ENCODE data around the gene ANKUB1. TPM values are rescaled to one million over a fixed set of nuclear protein-coding genes. Genes with fewer than 3 reads are reported as not detected.

Gene ANKUB1
- total and polyA plus RNA-seq, 9 of the 15 experiments (the other 6 are each of a cell fraction or from before 2014, with no cell fraction given), result not detected

DNA sequence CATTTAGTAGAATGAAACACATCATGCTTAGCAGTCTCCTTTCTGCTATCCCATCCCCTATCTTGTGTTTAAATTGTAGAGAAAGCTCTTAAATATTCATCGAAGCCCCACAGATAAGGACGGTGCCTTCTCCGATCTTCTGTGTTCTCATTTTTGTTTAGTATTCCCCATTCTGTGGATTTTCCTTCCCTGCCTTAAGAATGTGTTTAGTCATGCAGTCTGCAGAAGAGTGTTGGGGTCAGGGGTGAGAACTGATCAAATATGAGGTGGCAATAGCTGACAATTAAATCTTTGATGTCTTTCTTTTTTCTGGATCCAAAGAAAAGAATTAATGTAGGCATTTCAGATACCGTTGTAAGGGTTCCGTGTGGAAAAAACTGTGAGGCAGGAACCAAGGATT is 9.3 kb upstream of the ANKUB1 start (continued):
- TF ChIP-seq, protein P1, sequence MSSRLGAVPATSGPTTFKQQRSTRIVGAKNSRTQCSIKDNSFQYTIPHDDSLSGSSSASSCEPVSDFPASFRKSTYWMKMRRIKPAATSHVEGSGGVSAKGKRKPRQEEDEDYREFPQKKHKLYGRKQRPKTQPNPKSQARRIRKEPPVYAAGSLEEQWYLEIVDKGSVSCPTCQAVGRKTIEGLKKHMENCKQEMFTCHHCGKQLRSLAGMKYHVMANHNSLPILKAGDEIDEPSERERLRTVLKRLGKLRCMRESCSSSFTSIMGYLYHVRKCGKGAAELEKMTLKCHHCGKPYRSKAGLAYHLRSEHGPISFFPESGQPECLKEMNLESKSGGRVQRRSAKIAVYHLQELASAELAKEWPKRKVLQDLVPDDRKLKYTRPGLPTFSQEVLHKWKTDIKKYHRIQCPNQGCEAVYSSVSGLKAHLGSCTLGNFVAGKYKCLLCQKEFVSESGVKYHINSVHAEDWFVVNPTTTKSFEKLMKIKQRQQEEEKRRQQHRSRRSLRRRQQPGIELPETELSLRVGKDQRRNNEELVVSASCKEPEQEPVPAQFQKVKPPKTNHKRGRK (tag; IDR thresholded peaks at IDR 0.05), result no peak
- no peak for TF ChIP-seq PHF8 (IDR thresholded peaks at IDR 0.05; ENCODE audit: borderline replicate concordance, low read length)
- no peak for TF ChIP-seq GATAD2B (IDR thresholded peaks at IDR 0.05; ENCODE audit: borderline replicate concordance)
- no peak for TF ChIP-seq ZNF644 (tag; IDR thresholded peaks at IDR 0.05; ENCODE audit: low read depth)
- TF ChIP-seq NCOR1 (IDR thresholded peaks at IDR 0.05), result no peak
- no peak for TF ChIP-seq GTF2F1 (IDR thresholded peaks at IDR 0.05; ENCODE audit: low read depth, low read length)
- TF ChIP-seq, protein P2, sequence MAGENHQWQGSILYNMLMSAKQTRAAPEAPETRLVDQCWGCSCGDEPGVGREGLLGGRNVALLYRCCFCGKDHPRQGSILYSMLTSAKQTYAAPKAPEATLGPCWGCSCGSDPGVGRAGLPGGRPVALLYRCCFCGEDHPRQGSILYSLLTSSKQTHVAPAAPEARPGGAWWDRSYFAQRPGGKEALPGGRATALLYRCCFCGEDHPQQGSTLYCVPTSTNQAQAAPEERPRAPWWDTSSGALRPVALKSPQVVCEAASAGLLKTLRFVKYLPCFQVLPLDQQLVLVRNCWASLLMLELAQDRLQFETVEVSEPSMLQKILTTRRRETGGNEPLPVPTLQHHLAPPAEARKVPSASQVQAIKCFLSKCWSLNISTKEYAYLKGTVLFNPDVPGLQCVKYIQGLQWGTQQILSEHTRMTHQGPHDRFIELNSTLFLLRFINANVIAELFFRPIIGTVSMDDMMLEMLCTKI (IDR thresholded peaks at IDR 0.05; ENCODE audit: partially characterized antibody), result no peak
- no peak for TF ChIP-seq HDAC1 (IDR thresholded peaks at IDR 0.05)
- no peak for TF ChIP-seq CBX8 (IDR thresholded peaks at IDR 0.05; ENCODE audit: borderline replicate concordance, extremely low read depth, low read depth, low read length, poor library complexity, severe bottlenecking)
- TF ChIP-seq, protein P3, sequence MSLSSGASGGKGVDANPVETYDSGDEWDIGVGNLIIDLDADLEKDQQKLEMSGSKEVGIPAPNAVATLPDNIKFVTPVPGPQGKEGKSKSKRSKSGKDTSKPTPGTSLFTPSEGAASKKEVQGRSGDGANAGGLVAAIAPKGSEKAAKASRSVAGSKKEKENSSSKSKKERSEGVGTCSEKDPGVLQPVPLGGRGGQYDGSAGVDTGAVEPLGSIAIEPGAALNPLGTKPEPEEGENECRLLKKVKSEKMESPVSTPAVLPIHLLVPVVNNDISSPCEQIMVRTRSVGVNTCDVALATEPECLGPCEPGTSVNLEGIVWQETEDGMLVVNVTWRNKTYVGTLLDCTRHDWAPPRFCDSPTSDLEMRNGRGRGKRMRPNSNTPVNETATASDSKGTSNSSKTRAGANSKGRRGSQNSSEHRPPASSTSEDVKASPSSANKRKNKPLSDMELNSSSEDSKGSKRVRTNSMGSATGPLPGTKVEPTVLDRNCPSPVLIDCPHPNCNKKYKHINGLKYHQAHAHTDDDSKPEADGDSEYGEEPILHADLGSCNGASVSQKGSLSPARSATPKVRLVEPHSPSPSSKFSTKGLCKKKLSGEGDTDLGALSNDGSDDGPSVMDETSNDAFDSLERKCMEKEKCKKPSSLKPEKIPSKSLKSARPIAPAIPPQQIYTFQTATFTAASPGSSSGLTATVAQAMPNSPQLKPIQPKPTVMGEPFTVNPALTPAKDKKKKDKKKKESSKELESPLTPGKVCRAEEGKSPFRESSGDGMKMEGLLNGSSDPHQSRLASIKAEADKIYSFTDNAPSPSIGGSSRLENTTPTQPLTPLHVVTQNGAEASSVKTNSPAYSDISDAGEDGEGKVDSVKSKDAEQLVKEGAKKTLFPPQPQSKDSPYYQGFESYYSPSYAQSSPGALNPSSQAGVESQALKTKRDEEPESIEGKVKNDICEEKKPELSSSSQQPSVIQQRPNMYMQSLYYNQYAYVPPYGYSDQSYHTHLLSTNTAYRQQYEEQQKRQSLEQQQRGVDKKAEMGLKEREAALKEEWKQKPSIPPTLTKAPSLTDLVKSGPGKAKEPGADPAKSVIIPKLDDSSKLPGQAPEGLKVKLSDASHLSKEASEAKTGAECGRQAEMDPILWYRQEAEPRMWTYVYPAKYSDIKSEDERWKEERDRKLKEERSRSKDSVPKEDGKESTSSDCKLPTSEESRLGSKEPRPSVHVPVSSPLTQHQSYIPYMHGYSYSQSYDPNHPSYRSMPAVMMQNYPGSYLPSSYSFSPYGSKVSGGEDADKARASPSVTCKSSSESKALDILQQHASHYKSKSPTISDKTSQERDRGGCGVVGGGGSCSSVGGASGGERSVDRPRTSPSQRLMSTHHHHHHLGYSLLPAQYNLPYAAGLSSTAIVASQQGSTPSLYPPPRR (CRISPR knock-in tag; IDR thresholded peaks at IDR 0.05; ENCODE audit: borderline replicate concordance), result no peak
